ENCODE measurements around the gene FNDC3B.

FNDC3B gene

GRCh38 chr3:172310428-172310760, 271.0 kb downstream of the FNDC3B start:
- TF ChIP-seq, protein P1, sequence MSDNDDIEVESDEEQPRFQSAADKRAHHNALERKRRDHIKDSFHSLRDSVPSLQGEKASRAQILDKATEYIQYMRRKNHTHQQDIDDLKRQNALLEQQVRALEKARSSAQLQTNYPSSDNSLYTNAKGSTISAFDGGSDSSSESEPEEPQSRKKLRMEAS (IDR thresholded peaks at IDR 0.05): no peak
- TF ChIP-seq CREB1 (IDR thresholded peaks at IDR 0.05; ENCODE audit: low read depth) (no peak), TCF12 (IDR thresholded peaks at IDR 0.05; ENCODE audit: low read depth) (no peak), FOXM1 (IDR thresholded peaks at IDR 0.05; ENCODE audit: borderline replicate concordance, low read depth) (no peak), CEBPB (IDR thresholded peaks at IDR 0.05) (no peak), TAF1 (IDR thresholded peaks at IDR 0.05; ENCODE audit: low read depth) (no peak), RAD21 (IDR thresholded peaks at IDR 0.05; ENCODE audit: low read depth) (no peak), TEAD4 (IDR thresholded peaks at IDR 0.05) (no peak), ZBTB7A (IDR thresholded peaks at IDR 0.05; ENCODE audit: low read depth) (no peak), NFIC (IDR thresholded peaks at IDR 0.05) (no peak), EP300 (IDR thresholded peaks at IDR 0.05; ENCODE audit: borderline replicate concordance) (no peak), EGR1 (IDR thresholded peaks at IDR 0.05) (no peak), YY1 (IDR thresholded peaks at IDR 0.05; ENCODE audit: low read depth) (no peak)
- TF ChIP-seq, protein P2, sequence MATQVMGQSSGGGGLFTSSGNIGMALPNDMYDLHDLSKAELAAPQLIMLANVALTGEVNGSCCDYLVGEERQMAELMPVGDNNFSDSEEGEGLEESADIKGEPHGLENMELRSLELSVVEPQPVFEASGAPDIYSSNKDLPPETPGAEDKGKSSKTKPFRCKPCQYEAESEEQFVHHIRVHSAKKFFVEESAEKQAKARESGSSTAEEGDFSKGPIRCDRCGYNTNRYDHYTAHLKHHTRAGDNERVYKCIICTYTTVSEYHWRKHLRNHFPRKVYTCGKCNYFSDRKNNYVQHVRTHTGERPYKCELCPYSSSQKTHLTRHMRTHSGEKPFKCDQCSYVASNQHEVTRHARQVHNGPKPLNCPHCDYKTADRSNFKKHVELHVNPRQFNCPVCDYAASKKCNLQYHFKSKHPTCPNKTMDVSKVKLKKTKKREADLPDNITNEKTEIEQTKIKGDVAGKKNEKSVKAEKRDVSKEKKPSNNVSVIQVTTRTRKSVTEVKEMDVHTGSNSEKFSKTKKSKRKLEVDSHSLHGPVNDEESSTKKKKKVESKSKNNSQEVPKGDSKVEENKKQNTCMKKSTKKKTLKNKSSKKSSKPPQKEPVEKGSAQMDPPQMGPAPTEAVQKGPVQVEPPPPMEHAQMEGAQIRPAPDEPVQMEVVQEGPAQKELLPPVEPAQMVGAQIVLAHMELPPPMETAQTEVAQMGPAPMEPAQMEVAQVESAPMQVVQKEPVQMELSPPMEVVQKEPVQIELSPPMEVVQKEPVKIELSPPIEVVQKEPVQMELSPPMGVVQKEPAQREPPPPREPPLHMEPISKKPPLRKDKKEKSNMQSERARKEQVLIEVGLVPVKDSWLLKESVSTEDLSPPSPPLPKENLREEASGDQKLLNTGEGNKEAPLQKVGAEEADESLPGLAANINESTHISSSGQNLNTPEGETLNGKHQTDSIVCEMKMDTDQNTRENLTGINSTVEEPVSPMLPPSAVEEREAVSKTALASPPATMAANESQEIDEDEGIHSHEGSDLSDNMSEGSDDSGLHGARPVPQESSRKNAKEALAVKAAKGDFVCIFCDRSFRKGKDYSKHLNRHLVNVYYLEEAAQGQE (IDR thresholded peaks at IDR 0.05; ENCODE audit: low read depth): no peak
- TF ChIP-seq, protein P3, sequence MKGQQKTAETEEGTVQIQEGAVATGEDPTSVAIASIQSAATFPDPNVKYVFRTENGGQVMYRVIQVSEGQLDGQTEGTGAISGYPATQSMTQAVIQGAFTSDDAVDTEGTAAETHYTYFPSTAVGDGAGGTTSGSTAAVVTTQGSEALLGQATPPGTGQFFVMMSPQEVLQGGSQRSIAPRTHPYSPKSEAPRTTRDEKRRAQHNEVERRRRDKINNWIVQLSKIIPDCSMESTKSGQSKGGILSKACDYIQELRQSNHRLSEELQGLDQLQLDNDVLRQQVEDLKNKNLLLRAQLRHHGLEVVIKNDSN (IDR thresholded peaks at IDR 0.05): no peak

- no peak for TF ChIP-seq FOXM1 (IDR thresholded peaks at IDR 0.05; ENCODE audit: borderline replicate concordance, low read depth)
- TF ChIP-seq, protein P1 (IDR thresholded peaks at IDR 0.05): no peak
- TF ChIP-seq TEAD4 (IDR thresholded peaks at IDR 0.05): no peak
- no peak for TF ChIP-seq CREB1 (IDR thresholded peaks at IDR 0.05; ENCODE audit: low read depth)
- no peak for TF ChIP-seq EGR1 (IDR thresholded peaks at IDR 0.05)
- no peak for TF ChIP-seq RAD21 (IDR thresholded peaks at IDR 0.05; ENCODE audit: low read depth)
- TF ChIP-seq YY1 (IDR thresholded peaks at IDR 0.05; ENCODE audit: low read depth): no peak
- TF ChIP-seq, protein P3 (IDR thresholded peaks at IDR 0.05): no peak
Measured at GRCh38 chr3:172311217-172311616, 271.8 kb downstream of the FNDC3B start.

- TF ChIP-seq, protein P2 (IDR thresholded peaks at IDR 0.05; ENCODE audit: low read depth): no peak
- TF ChIP-seq, protein P1 (IDR thresholded peaks at IDR 0.05): no peak
- TF ChIP-seq TCF12 (IDR thresholded peaks at IDR 0.05; ENCODE audit: low read depth) (no peak), CREB1 (IDR thresholded peaks at IDR 0.05; ENCODE audit: low read depth) (no peak), TAF1 (IDR thresholded peaks at IDR 0.05; ENCODE audit: low read depth) (no peak), YY1 (IDR thresholded peaks at IDR 0.05; ENCODE audit: low read depth) (no peak), FOXM1 (IDR thresholded peaks at IDR 0.05; ENCODE audit: borderline replicate concordance, low read depth) (no peak), RAD21 (IDR thresholded peaks at IDR 0.05; ENCODE audit: low read depth) (no peak), NFIC (IDR thresholded peaks at IDR 0.05) (no peak), EGR1 (IDR thresholded peaks at IDR 0.05) (no peak)
Measured at GRCh38 chr3:172312001-172312400, 272.6 kb downstream of the FNDC3B start.

DNA sequence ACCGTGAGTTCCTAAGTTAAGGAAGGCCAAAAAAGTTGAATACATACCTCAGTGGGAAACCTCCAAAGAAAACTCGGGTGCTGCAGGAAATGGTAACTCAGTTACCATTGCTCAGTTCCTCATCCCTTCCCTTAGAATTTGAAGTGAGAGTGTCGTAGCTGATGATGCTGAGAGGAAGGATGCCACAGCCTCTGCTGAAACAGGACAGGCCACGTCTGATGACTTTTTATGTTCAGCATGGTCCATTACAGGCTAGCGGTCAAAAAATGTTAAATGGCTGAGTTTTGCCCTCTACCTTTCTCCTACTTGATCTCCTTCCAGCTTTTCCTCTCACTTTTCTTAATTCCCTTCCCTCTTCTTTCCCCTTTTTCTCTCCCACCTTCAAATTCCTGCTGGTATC, 273.3 kb downstream of the FNDC3B start:
- no peak for TF ChIP-seq CEBPB (IDR thresholded peaks at IDR 0.05)
- TF ChIP-seq EP300 (IDR thresholded peaks at IDR 0.05; ENCODE audit: borderline replicate concordance): no peak

DNA sequence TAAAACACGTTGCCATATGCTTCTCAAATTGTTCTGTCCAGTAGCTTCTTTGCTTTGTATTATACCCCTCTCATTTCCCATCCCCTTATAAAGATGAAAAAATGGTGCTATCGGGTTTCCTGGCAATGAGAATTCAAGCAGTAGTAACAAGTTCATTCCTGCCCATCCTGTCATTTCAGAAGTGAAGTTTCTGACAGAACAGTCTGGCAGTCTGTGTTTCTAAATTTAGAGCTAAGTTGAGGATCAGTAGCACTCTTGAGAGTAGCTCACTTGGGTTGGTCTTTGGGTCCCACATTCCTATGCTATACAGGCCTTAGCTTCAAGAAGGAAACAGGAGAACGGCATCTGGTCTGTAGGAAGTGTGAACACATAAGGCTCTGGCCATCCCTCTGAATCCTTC, 274.3 kb downstream of the FNDC3B start:
- TF ChIP-seq FOXM1 (IDR thresholded peaks at IDR 0.05; ENCODE audit: borderline replicate concordance, low read depth): no peak
- TF ChIP-seq, protein P2 (IDR thresholded peaks at IDR 0.05; ENCODE audit: low read depth): no peak
- no peak for TF ChIP-seq EGR1 (IDR thresholded peaks at IDR 0.05)
- no peak for TF ChIP-seq RAD21 (IDR thresholded peaks at IDR 0.05; ENCODE audit: low read depth)
- TF ChIP-seq EP300 (IDR thresholded peaks at IDR 0.05; ENCODE audit: borderline replicate concordance): no peak
- TF ChIP-seq NFIC (IDR thresholded peaks at IDR 0.05): no peak
- TF ChIP-seq CEBPB (IDR thresholded peaks at IDR 0.05): no peak
- no peak for TF ChIP-seq YY1 (IDR thresholded peaks at IDR 0.05; ENCODE audit: low read depth)
- no peak for TF ChIP-seq ZBTB7A (IDR thresholded peaks at IDR 0.05; ENCODE audit: low read depth)
- TF ChIP-seq, protein P3 (IDR thresholded peaks at IDR 0.05): no peak

Data from Ishikawa (cell line).